ENCODE results near the gene NDUFB7.

- TF ChIP-seq, protein P1, sequence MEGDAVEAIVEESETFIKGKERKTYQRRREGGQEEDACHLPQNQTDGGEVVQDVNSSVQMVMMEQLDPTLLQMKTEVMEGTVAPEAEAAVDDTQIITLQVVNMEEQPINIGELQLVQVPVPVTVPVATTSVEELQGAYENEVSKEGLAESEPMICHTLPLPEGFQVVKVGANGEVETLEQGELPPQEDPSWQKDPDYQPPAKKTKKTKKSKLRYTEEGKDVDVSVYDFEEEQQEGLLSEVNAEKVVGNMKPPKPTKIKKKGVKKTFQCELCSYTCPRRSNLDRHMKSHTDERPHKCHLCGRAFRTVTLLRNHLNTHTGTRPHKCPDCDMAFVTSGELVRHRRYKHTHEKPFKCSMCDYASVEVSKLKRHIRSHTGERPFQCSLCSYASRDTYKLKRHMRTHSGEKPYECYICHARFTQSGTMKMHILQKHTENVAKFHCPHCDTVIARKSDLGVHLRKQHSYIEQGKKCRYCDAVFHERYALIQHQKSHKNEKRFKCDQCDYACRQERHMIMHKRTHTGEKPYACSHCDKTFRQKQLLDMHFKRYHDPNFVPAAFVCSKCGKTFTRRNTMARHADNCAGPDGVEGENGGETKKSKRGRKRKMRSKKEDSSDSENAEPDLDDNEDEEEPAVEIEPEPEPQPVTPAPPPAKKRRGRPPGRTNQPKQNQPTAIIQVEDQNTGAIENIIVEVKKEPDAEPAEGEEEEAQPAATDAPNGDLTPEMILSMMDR (IDR thresholded peaks at IDR 0.05) = no peak
- no peak for TF ChIP-seq POLR2A (IDR thresholded peaks at IDR 0.05)
Measured at GRCh38 chr19:14612657-14613056, 40.8 kb upstream of the NDUFB7 start.

All from heart left ventricle (tissue), 13 donors.